GM13976 (cell line): ENCODE measurements around the gene ZNF564.

Experiments used
- DNase-seq: peaks from one replicate; pipeline ENCODE4 v3.0.0; 2012; ENCODE audit warnings: low spot score
- in situ Hi-C: fragments of 300-500 bp; cut with MboI; formaldehyde crosslinking; loops from one replicate; pipeline ENCODE4 v1.12.0; 2022; ENCODE audit warnings: low sequenced_read_pairs, mixed read lengths, inconsistent platforms; ENCODE audit not compliant: unreplicated experiment
- TF ChIP-seq, protein P1 (sequence below): IDR thresholded peaks from 2 replicates; pipeline ENCODE4 v1.5.1; 2012; ENCODE audit warnings: borderline replicate concordance, mild to moderate bottlenecking; ENCODE audit not compliant: insufficient read depth; ENCODE audit errors: extremely low read depth, missing control alignments, control extremely low read depth

ZNF564 gene

GRCh38 chr19:12551060-12551832, at the start of gene ZNF564:
Gene ZNF564 (minus strand): TSS chr19:12551482. CDS start chr19:12551332, 150 bp downstream.
- in situ Hi-C loops, result no loop called here
- peak; percentile 97 for DNase-seq
- TF ChIP-seq, protein P1, sequence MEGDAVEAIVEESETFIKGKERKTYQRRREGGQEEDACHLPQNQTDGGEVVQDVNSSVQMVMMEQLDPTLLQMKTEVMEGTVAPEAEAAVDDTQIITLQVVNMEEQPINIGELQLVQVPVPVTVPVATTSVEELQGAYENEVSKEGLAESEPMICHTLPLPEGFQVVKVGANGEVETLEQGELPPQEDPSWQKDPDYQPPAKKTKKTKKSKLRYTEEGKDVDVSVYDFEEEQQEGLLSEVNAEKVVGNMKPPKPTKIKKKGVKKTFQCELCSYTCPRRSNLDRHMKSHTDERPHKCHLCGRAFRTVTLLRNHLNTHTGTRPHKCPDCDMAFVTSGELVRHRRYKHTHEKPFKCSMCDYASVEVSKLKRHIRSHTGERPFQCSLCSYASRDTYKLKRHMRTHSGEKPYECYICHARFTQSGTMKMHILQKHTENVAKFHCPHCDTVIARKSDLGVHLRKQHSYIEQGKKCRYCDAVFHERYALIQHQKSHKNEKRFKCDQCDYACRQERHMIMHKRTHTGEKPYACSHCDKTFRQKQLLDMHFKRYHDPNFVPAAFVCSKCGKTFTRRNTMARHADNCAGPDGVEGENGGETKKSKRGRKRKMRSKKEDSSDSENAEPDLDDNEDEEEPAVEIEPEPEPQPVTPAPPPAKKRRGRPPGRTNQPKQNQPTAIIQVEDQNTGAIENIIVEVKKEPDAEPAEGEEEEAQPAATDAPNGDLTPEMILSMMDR, result no peak

- TF ChIP-seq, protein P1, result no peak
- no peak for DNase-seq
- in situ Hi-C loops, result no loop called here
Observed at GRCh38 chr19:12597594-12597993, 46.3 kb upstream of the ZNF564 start.

DNA sequence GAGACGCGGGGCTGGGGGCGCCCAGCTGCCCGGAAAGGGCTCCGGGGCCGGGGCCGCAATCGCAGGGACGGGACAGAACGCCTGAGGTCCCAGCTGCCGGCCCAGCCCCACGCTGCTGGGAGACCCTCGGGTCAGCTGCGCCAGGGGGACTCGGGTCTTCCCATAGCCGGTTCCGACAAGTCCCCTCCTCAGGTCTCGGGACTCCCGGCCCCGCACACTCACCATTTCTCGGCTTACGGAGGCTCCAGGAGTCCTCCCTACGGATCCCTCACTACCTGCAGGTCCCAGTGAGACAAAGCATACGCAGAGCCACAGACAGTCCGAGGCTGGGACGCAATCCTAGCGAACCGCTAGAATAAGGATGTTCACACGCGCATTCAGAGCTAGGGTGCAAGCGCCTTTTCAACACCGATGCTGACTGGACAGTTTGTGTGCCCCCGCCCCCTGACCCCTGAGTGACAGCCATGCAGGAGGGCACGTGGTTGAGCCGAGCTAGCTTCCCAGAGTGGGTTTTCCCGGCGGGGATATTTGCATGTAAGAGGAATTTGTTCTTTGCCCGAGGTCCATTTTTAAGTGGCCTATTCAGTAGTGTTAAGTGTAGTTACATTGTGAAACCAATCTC, 45.8 kb upstream of the ZNF564 start:
- in situ Hi-C loops, result no loop called here
- DNase-seq, result no peak
- TF ChIP-seq, protein P1, result no peak

DNA sequence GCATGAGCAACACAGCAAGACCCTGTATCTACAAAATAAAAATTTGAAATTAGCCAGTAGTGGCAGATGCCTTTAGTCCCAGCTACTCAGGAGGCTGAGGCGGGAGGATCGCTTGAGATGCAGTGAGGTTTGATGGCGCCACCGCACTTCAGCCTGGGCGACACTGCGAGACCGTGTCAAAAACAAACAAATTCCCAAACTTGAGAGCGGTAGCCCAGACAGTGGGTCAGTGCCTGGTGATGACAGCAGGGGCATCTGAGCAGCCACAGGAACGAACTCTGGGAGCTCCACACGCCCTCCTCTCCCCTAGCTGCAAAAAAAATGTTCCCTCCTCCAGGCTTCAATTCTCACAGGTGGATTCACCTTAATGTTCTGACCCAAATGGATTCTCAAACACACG, 45.2 kb upstream of the ZNF564 start:
- in situ Hi-C loops, result no loop called here
- DNase-seq, result no peak
- TF ChIP-seq, protein P1, result no peak

DNA sequence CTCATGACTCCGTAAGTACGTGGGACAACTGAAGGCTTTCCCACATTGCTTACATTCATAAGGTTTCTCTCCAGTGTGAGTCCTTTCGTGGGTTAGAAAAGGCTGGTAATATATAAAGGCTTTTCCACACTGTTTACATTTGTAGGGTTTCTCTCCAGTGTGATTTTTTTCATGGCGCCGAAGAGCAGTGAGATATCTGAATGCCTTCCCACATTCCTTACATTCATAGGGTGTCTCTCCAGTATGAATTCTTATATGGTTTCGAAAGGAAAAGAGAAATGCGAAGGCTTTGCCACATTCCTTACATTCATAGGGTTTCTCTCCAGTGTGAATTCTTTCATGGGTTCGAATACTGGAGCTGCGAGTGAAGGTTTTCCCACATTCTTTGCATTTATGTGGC, 29.8 kb upstream of the ZNF564 start:
- in situ Hi-C loops, result no loop called here

GRCh38 chr19:12580180-12580694, 29.0 kb upstream of the ZNF564 start:
- TF ChIP-seq, protein P1, result no peak
- in situ Hi-C loops, result no loop called here
- no peak for DNase-seq

More for the DNA sequence above, 29.8 kb upstream of the ZNF564 start:
- DNase-seq, result no peak
- TF ChIP-seq, protein P1, result no peak
